K562 (cell line): ENCODE results near the gene SERINC5. TPM values are rescaled to one million over a fixed set of nuclear protein-coding genes. Genes with fewer than 3 reads are reported as not detected.

Experiments used
- ATAC-seq: fragments of 200-7000 bp; cut with Tn5 transposase; 3 replicates; pipeline ENCODE4 v1.9.1; 2020; ENCODE audit warnings: moderate library complexity
- BruUV-seq: library from RNA; stranded (reverse); fragments of 400-500 nt; replicated peaks from 2 replicates; lab custom pipeline; 2021; lab: Mats Ljungman, UMichigan
- CTCF ChIA-PET: fragments of 300-600 bp; formaldehyde crosslinking; extraction: SDS; loops from one replicate; lab custom pipeline; 2021; ENCODE audit warnings: low intra/inter-chr PET ratio; lab: Yijun Ruan, JAX
- POLR2A ChIA-PET: fragments of 300-600, 350-650 bp; sonication (Branson Sonifier 250); formaldehyde crosslinking; extraction: SDS; loops from one replicate; lab custom pipeline; 2021; ENCODE audit warnings: antibody characterized with exemption, inconsistent platforms; lab: Yijun Ruan, JAX
- DNase-seq, 4 experiments: peaks; one replicate each; pipeline versions ENCODE4 v3.0.0 to v3.0.0-alpha.2; 2011 to 2018; ENCODE audit warnings: low spot score in 3 of 4, mixed read lengths in 3 of 4; ENCODE audit errors: extremely low read depth in 1 of 4
- FAIRE-seq: peaks from 2 replicates; lab custom pipeline; 2011; peaks lifted over from hg19 to GRCh38; lab: Jason Lieb, UNC
- H2AFZ ChIP-seq: 2 replicates; pipeline ENCODE4 v1.6.0; 2011; ENCODE audit warnings: low read depth, low read length, control low read depth, inconsistent platforms
- H3K27ac ChIP-seq: fragments of 200-600 bp; 3 replicates; pipeline ENCODE4 v1.8.0; 2011; ENCODE audit warnings: low read depth, mild to moderate bottlenecking, control low read depth, inconsistent platforms, low read length, moderate library complexity, mixed read lengths; ENCODE audit errors: extremely low read depth
- H3K27me3 ChIP-seq, 2 experiments: fragments of 300-600 bp in 1 of 2; 2 replicates in 1 of 2; 3 replicates in 1 of 2; pipeline versions ENCODE4 v1.6.0 to v1.8.0; 2011; ENCODE audit warnings: inconsistent platforms in 2 of 2, low read length in 2 of 2, mild to moderate bottlenecking in 1 of 2, mixed read lengths in 1 of 2, moderate library complexity in 1 of 2; ENCODE audit not compliant: control insufficient read depth in 2 of 2, insufficient read depth in 2 of 2
- H3K36me3 ChIP-seq: fragments of 300-600 bp; 3 replicates; pipeline ENCODE4 v1.8.0; 2011; ENCODE audit warnings: mild to moderate bottlenecking, low read length, inconsistent platforms; ENCODE audit not compliant: control insufficient read depth, insufficient read depth
- H3K4me1 ChIP-seq, 2 experiments: fragments of 200-600 bp in 1 of 2; replicated peaks in 1 of 2; 2 replicates in 1 of 2; 3 replicates in 1 of 2; pipeline versions ENCODE4 v1.5.1 to v1.8.0; 2011; ENCODE audit warnings: inconsistent platforms in 2 of 2, low read length in 2 of 2, mild to moderate bottlenecking in 1 of 2, mixed read lengths in 1 of 2, moderate library complexity in 1 of 2; ENCODE audit not compliant: control insufficient read depth in 2 of 2, insufficient read depth in 2 of 2
- H3K4me2 ChIP-seq: 2 replicates; pipeline ENCODE4 v1.6.1; 2011; ENCODE audit warnings: low read length, control low read depth, inconsistent platforms, mixed read lengths; ENCODE audit not compliant: insufficient read depth
- H3K4me3 ChIP-seq: fragments of 200-600 bp; sonication (generic), shearing (Covaris generic); 2 replicates; pipeline ENCODE4 v1.5.1; 2016; ENCODE audit warnings: control low read depth, inconsistent platforms
- H3K79me2 ChIP-seq: fragments of 200-600 bp; 3 replicates; pipeline ENCODE4 v1.8.0; 2011; ENCODE audit warnings: low read length, inconsistent platforms; ENCODE audit not compliant: control insufficient read depth, insufficient read depth
- H3K9ac ChIP-seq, 2 experiments: 2 replicates each; pipeline versions ENCODE4 v1.6.0 to v1.6.1; 2011; ENCODE audit warnings: low read depth in 2 of 2, low read length in 2 of 2, control low read depth in 1 of 2, inconsistent platforms in 1 of 2, mild to moderate bottlenecking in 1 of 2, mixed read lengths in 1 of 2; ENCODE audit not compliant: insufficient read depth in 1 of 2
- H3K9me1 ChIP-seq: one replicate; pipeline ENCODE4 v1.6.0; 2011; ENCODE audit warnings: inconsistent platforms, mild to moderate bottlenecking, low read length, moderate library complexity; ENCODE audit not compliant: control insufficient read depth, insufficient read depth
- H3K9me3 ChIP-seq: replicated peaks from 2 replicates; pipeline ENCODE4 v1.5.1; 2011; ENCODE audit warnings: low read depth, low read length, inconsistent platforms; ENCODE audit not compliant: control insufficient read depth, insufficient read depth
- H4K20me1 ChIP-seq: replicated peaks from 2 replicates; pipeline ENCODE4 v1.6.1; 2011; ENCODE audit warnings: low read length, inconsistent platforms, mixed read lengths; ENCODE audit not compliant: control insufficient read depth, insufficient read depth
- COPS2 ChIP-seq: fragments of 450-650 bp; conservative IDR thresholded peaks from 2 replicates; pipeline ENCODE4 v1.6.1; 2016; ENCODE audit warnings: mild to moderate bottlenecking, moderate library complexity
- CREB1 ChIP-seq, 2 experiments: sonication (generic) in 1 of 2; formaldehyde crosslinking in 1 of 2; IDR thresholded peaks; 2 replicates each; pipeline versions ENCODE4 v1.6.1 to v1.8.0; 2012 to 2022; ENCODE audit warnings: inconsistent platforms in 1 of 2, mild to moderate bottlenecking in 1 of 2, missing genetic modification reagents in 1 of 2, moderate library complexity in 1 of 2
- FOXA1 ChIP-seq: fragments of 450-650 bp; IDR thresholded peaks from 2 replicates; pipeline ENCODE4 v1.6.1; 2016; ENCODE audit warnings: mild to moderate bottlenecking, borderline replicate concordance
- MCM2 ChIP-seq: fragments of 450-650 bp; IDR thresholded peaks from 2 replicates; pipeline ENCODE4 v1.6.1; 2017; ENCODE audit warnings: low read depth, mild to moderate bottlenecking
- MYC ChIP-seq, 2 experiments: fragments of 250-450 bp in 1 of 2; sonication (Bioruptor Pico) in 1 of 2; IDR thresholded peaks; 2 replicates each; pipeline versions ENCODE4 v1.5.1 to v1.6.1; 2012 to 2021; ENCODE audit warnings: low read depth in 2 of 2, borderline replicate concordance in 1 of 2, improper control_type of control experiment in 1 of 2, low read length in 1 of 2, mild to moderate bottlenecking in 1 of 2, moderate library complexity in 1 of 2
- PPARD ChIP-seq: fragments of 250-450 bp; sonication (Bioruptor Pico); IDR thresholded peaks from 2 replicates; pipeline ENCODE4 v1.8.0; 2022; ENCODE audit warnings: inconsistent platforms, mild to moderate bottlenecking, moderate library complexity
- RBM14 ChIP-seq: fragments of 200-400 bp; formaldehyde crosslinking; IDR thresholded peaks from 2 replicates; pipeline ENCODE4 v1.6.1; 2018; ENCODE audit warnings: low read depth, mild to moderate bottlenecking, low read length, moderate library complexity, borderline replicate concordance; ENCODE audit not compliant: insufficient read depth
- RBM34 ChIP-seq: fragments of 200-400 bp; formaldehyde crosslinking; IDR thresholded peaks from 2 replicates; pipeline ENCODE4 v1.6.1; 2018; ENCODE audit warnings: low read length, borderline replicate concordance; ENCODE audit not compliant: insufficient read depth
- SOX6 ChIP-seq: fragments of 450-650 bp; IDR thresholded peaks from 2 replicates; pipeline ENCODE4 v1.6.1; 2014; ENCODE audit warnings: mild to moderate bottlenecking
- U2AF1 ChIP-seq: fragments of 200-400 bp; formaldehyde crosslinking; optimal IDR thresholded peaks from 2 replicates; pipeline ENCODE3; 2017; ENCODE audit warnings: mild to moderate bottlenecking, low read depth, low read length, moderate library complexity
- ZNF311 ChIP-seq: fragments of 250-450 bp; sonication (Bioruptor Pico); IDR thresholded peaks from 2 replicates; pipeline ENCODE4 v1.4.0; 2020; ENCODE audit warnings: mild to moderate bottlenecking, moderate library complexity
- WGBS: fragments of 100-300 bp; shearing (Covaris generic); methylation state at CpG from one replicate; pipeline ENCODE4 v1.1.6; 2016; ENCODE audit warnings: low coverage, mixed read lengths; ENCODE audit not compliant: insufficient coverage; ENCODE audit errors: missing lambda C conversion rate; 5-methylcytosine and 5-hydroxymethylcytosine counted together
- in situ Hi-C: fragments of 300-500 bp; cut with MboI; formaldehyde crosslinking; loops from 4 replicates; pipeline ENCODE4 v1.15.0; 2018; ENCODE audit warnings: inconsistent platforms, mixed read lengths
- intact Hi-C: fragments of 100-400 bp; cut with micrococcal nuclease; formaldehyde crosslinking; loops from 2 replicates; pipeline ENCODE4 v1.14.2; 2022
- polyA plus RNA-seq, 8 experiments: library from polyadenylated mRNA; depleted of rRNA in 4 of 8; stranded (reverse) in 5 of 8; unstranded in 3 of 8; fragments of >200 nt; fragmentation: Nextera tagmentation in 2 of 8; fragmentation: Illumina TruSeq in 1 of 8; extraction: Ambion mirVana in 2 of 8; extraction: Trizol in 1 of 8; gene quantifications; 2 replicates each; pipeline versions ENCODE4 v1.2.1 to v1.2.3, GENCODE V29; 2011 to 2014; ENCODE audit warnings: inconsistent platforms in 1 of 8, missing spikeins in 1 of 8
- total RNA-seq, 7 experiments: library from RNA; depleted of rRNA in 6 of 7; stranded (reverse); fragments of >200 nt in 6 of 7; fragmentation: Illumina TruSeq in 2 of 7; extraction: Trizol in 2 of 7; gene quantifications; 2 replicates each; pipeline versions ENCODE4 v1.2.1 to v1.2.3, GENCODE V29; 2011 to 2021; ENCODE audit warnings: low replicate concordance in 1 of 7
- TF ChIP-seq, protein P1 (sequence below): fragments of 450-650 bp; IDR thresholded peaks from 2 replicates; pipeline ENCODE4 v1.6.1; 2016; ENCODE audit warnings: low read depth

SERINC5 gene
- total and polyA plus RNA-seq, 9 of the 15 experiments (the other 6 are each of a cell fraction or from before 2014, with no cell fraction given): 1.4 to 7.9 (median 3.7) TPM

DNA sequence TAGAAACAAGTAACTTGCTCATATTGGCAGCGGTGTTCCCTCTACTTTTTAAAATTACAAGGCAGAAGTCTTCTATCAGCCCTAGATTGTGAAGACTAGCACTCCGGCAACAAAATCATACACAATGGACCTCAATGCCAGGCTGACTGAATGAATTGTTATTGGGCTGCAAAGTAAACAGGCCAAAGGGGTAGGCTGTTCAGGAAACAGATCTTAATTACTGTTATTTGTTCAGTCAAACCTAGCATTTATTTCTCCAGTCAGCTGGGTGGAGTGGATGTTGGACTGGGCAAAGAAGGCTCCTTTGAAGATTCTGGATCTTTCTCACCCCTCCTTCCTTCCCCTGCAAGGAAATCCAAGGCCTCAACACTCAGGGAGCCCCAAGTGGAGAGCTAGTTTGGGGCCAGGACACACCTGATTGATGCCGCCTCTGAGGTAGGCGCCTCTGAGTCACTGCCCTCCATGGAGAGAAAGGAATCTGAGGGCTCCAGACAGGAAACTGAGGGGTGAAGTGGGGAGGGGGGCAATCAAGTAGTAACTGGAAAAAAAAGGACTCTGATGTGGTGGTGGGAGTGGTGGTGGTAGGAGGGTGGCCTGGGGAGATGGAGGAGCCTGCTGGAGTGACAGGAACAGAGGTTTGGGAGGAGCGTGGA is 35.5 kb downstream of the SERINC5 start:
- TF ChIP-seq RBM14 (no peak), CREB1 (IDR thresholded peaks at IDR 0.05) (no peak), CREB1 (CRISPR knock-in tag; IDR thresholded peaks at IDR 0.05) (no peak), SOX6 (no peak), ZNF311 (CRISPR knock-in tag) (no peak), COPS2 (no peak), FOXA1 (no peak), RBM34 (no peak), PPARD (CRISPR knock-in tag) (no peak), MYC (IDR thresholded peaks at IDR 0.05; ENCODE audit: low read depth, low read length) (no peak), MYC (CRISPR knock-in tag; IDR thresholded peaks at IDR 0.05; ENCODE audit: borderline replicate concordance, low read depth) (no peak), U2AF1 (no peak), MCM2 (no peak)
- TF ChIP-seq, protein P1, sequence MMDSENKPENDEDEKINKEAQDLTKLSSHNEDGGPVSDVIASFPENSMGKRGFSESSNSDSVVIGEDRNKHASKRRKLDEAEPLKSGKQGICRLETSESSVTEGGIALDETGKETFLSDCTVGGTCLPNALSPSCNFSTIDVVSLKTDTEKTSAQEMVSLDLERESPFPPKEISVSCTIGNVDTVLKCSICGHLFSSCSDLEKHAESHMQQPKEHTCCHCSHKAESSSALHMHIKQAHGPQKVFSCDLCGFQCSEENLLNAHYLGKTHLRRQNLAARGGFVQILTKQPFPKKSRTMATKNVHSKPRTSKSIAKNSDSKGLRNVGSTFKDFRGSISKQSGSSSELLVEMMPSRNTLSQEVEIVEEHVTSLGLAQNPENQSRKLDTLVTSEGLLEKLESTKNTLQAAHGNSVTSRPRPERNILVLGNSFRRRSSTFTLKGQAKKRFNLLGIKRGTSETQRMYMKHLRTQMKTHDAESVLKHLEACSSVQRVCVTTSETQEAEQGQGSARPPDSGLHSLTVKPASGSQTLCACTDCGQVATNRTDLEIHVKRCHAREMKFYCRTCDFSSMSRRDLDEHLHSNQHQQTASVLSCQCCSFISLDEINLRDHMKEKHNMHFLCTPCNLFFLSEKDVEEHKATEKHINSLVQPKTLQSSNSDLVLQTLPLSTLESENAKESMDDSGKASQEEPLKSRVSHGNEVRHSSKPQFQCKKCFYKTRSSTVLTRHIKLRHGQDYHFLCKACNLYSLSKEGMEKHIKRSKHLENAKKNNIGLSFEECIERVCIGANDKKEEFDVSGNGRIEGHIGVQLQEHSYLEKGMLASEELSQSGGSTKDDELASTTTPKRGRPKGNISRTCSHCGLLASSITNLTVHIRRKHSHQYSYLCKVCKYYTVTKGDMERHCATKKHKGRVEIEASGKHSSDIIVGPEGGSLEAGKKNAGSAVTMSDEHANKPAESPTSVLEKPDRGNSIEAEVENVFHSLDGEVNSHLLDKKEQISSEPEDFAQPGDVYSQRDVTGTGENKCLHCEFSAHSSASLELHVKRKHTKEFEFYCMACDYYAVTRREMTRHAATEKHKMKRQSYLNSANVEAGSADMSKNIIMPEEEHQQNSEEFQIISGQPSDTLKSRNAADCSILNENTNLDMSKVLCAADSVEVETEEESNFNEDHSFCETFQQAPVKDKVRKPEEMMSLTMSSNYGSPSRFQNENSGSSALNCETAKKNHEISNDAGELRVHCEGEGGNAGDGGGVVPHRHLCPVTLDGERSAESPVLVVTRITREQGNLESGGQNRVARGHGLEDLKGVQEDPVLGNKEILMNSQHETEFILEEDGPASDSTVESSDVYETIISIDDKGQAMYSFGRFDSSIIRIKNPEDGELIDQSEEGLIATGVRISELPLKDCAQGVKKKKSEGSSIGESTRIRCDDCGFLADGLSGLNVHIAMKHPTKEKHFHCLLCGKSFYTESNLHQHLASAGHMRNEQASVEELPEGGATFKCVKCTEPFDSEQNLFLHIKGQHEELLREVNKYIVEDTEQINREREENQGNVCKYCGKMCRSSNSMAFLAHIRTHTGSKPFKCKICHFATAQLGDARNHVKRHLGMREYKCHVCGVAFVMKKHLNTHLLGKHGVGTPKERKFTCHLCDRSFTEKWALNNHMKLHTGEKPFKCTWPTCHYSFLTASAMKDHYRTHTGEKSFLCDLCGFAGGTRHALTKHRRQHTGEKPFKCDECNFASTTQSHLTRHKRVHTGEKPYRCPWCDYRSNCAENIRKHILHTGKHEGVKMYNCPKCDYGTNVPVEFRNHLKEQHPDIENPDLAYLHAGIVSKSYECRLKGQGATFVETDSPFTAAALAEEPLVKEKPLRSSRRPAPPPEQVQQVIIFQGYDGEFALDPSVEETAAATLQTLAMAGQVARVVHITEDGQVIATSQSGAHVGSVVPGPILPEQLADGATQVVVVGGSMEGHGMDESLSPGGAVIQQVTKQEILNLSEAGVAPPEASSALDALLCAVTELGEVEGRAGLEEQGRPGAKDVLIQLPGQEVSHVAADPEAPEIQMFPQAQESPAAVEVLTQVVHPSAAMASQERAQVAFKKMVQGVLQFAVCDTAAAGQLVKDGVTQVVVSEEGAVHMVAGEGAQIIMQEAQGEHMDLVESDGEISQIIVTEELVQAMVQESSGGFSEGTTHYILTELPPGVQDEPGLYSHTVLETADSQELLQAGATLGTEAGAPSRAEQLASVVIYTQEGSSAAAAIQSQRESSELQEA: no peak
- no peak overlapping the region for H3K4me2 ChIP-seq
- H3K9me3 ChIP-seq: no peaks in the 10 kb centered on the region
- no peaks in the 10 kb centered on the region; a peak in 2 of 5 replicates for H3K4me1 ChIP-seq
- in situ Hi-C loops: no loop called here
- no peak for DNase-seq
- H3K9me1 ChIP-seq: no peaks in the 10 kb centered on the region
- BruUV-seq: no TSS peak
- ChIA-PET CTCF (no interaction called here), POLR2A (interaction anchor here (0.6 to 0.9 kb wide), 2 partner anchors 25 to 672 kb away, joined by 3 to 4 read pairs; no protein-coding TSS in a partner anchor)
- H3K79me2 ChIP-seq: no peaks in the 10 kb centered on the region
- intact Hi-C loops: no loop called here
- no peaks in the 10 kb centered on the region for H3K36me3 ChIP-seq
- FAIRE-seq: no peak
- H3K9ac ChIP-seq: no peak overlapping the region
- no peak overlapping the region for H2AFZ ChIP-seq
- H3K27ac ChIP-seq: no peak overlapping the region
- ATAC-seq: no peak
- H3K4me3 ChIP-seq: no peak overlapping the region
- WGBS: 75% methylated on average over 3 of the region's 5 CpGs
- peaks cover 3% of the 10 kb centered on the region; the same call in 1 of the 2 replicates for H4K20me1 ChIP-seq
- no peaks in the 10 kb centered on the region for H3K27me3 ChIP-seq
